Measurements from ENCODE around the gene ELMOD1. TPM values are rescaled to one million over a fixed set of nuclear protein-coding genes. Genes with fewer than 3 reads are reported as not detected.

Gene ELMOD1
- total RNA-seq, 3 donors from 2014 or later (not counting 1 experiment from before 2014, with no cell fraction given): not detected

GRCh38 chr11:107679255-107680024 lies 88.5 kb downstream of the ELMOD1 start:
- Histone ChIP-seq H3K27ac (ENCODE audit: low read length) (no peak overlapping the region), H3K4me3 (ENCODE audit: low read length) (no peak overlapping the region), H3K36me3 (ENCODE audit: control insufficient read depth, insufficient read depth, low read length) (no peaks in the 10 kb centered on the region), H3K4me1 (ENCODE audit: control insufficient read depth, insufficient read depth, low read length) (no peaks in the 10 kb centered on the region), H3K27me3 (ENCODE audit: control insufficient read depth, insufficient read depth, low read length) (no peaks in the 10 kb centered on the region), H3K9me3 (ENCODE audit: control insufficient read depth, insufficient read depth, low read length) (no peaks in the 10 kb centered on the region)
- Mint-ChIP-seq H3K4me3 (no peak overlapping the region), H3K27me3 (ENCODE audit: low read depth in 2 of 2) (peaks cover 5 to 7% of the 10 kb centered on the region in 2 donors), H3K27ac (no peak overlapping the region), H3K36me3 (no peaks in the 10 kb centered on the region), H3K4me1 (no peaks in the 10 kb centered on the region), H3K9me3 (no peaks in the 10 kb centered on the region)
- no peak for TF ChIP-seq CTCF (IDR thresholded peaks at IDR 0.05)
- intact Hi-C loops (cut with micrococcal nuclease): no loop called here
- DNase-seq (no peak), ATAC-seq (no peak)
- WGBS (ENCODE audit: insufficient coverage): 83% methylated on average over 4 of the region's 4 CpGs

DNA sequence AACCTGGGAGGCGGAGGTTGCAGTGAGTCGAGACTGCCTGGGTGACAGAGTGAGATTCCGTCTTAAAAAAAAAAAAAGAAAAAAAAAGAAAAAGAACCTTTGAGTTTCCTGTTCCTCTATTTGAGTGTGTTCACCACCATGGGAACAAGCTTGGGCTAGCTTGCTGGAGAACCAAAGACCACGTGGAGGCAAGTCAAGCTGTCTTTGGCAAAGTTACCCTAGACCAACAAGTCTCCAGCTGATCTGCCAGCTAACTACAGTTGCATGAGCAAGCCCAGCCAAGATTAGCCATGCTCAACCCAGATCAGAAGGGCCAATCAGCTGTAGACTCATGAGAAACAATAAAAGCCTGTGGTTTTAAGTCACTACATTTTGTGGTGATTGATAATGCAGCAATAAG lies 91.2 kb downstream of the ELMOD1 start:
- Mint-ChIP-seq H3K4me1 (no peaks in the 10 kb centered on the region), H3K36me3 (no peaks in the 10 kb centered on the region), H3K9me3 (no peaks in the 10 kb centered on the region), H3K27me3 (ENCODE audit: low read depth in 2 of 2) (peaks cover 0 to 5% of the 10 kb centered on the region in 2 donors), H3K27ac (no peak overlapping the region), H3K4me3 (no peak overlapping the region)
- intact Hi-C loops (cut with micrococcal nuclease): loop anchor here (2.0 kb wide), 1 partner anchor 105 kb away; no protein-coding TSS in a partner anchor
- Histone ChIP-seq H3K9me3 (ENCODE audit: control insufficient read depth, insufficient read depth, low read length) (no peaks in the 10 kb centered on the region), H3K4me3 (ENCODE audit: low read length) (no peak overlapping the region), H3K36me3 (ENCODE audit: control insufficient read depth, insufficient read depth, low read length) (no peaks in the 10 kb centered on the region), H3K27ac (ENCODE audit: low read length) (no peak overlapping the region), H3K27me3 (ENCODE audit: control insufficient read depth, insufficient read depth, low read length) (no peaks in the 10 kb centered on the region), H3K4me1 (ENCODE audit: control insufficient read depth, insufficient read depth, low read length) (no peaks in the 10 kb centered on the region)
- DNase-seq (no peak), ATAC-seq (no peak)
- TF ChIP-seq CTCF (IDR thresholded peaks at IDR 0.05): no peak
- WGBS (ENCODE audit: insufficient coverage): 72% methylated on average over 4 of the region's 4 CpGs

DNA sequence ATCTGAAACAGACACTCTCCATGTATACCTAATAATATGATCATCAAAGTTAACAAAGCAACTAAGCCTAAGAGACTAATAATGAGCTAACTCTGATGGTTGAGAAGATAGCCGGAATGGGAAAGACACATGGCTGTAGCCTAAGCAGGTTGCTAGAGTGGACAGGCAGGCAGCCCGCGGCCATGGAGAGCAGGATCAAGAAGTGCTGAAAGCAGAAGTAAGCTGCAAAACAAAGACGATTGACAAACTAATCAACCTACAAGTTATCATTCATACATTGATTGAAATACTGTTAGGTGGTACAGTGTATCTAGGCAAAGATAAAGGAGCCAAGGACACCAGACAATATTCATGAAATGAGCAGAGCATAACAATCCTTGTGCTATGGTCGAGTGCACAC lies 91.6 kb downstream of the ELMOD1 start:
- no peaks in the 10 kb centered on the region for H3K9me3 ChIP-seq (ENCODE audit: control insufficient read depth, insufficient read depth, low read length)
- no peaks in the 10 kb centered on the region for H3K36me3 ChIP-seq (ENCODE audit: control insufficient read depth, insufficient read depth, low read length)
- H3K4me3 Mint-ChIP-seq: no peak overlapping the region
- no peaks in the 10 kb centered on the region for H3K4me1 Mint-ChIP-seq
- no peaks in the 10 kb centered on the region for H3K27me3 ChIP-seq (ENCODE audit: control insufficient read depth, insufficient read depth, low read length)
- H3K4me3 ChIP-seq (ENCODE audit: low read length): no peak overlapping the region
- 81% methylated on average over 4 of the region's 5 CpGs for WGBS (ENCODE audit: insufficient coverage)
- H3K4me1 ChIP-seq (ENCODE audit: control insufficient read depth, insufficient read depth, low read length): no peaks in the 10 kb centered on the region
- DNase-seq: no peak
- intact Hi-C loops (cut with micrococcal nuclease): loop anchor here (2.0 kb wide), 1 partner anchor 106 kb away; no protein-coding TSS in a partner anchor
- no peak for ATAC-seq
- no peaks in the 10 kb centered on the region for H3K36me3 Mint-ChIP-seq
- no peaks in the 10 kb centered on the region for H3K9me3 Mint-ChIP-seq
- H3K27ac ChIP-seq (ENCODE audit: low read length): no peak overlapping the region
- no peak overlapping the region for H3K27ac Mint-ChIP-seq
- TF ChIP-seq CTCF (IDR thresholded peaks at IDR 0.05): no peak
- peaks cover 1 to 6% of the 10 kb centered on the region in 2 donors for H3K27me3 Mint-ChIP-seq (ENCODE audit: low read depth in 2 of 2)
